ENCODE measurements around the gene MINDY4.

MINDY4 gene

DNA sequence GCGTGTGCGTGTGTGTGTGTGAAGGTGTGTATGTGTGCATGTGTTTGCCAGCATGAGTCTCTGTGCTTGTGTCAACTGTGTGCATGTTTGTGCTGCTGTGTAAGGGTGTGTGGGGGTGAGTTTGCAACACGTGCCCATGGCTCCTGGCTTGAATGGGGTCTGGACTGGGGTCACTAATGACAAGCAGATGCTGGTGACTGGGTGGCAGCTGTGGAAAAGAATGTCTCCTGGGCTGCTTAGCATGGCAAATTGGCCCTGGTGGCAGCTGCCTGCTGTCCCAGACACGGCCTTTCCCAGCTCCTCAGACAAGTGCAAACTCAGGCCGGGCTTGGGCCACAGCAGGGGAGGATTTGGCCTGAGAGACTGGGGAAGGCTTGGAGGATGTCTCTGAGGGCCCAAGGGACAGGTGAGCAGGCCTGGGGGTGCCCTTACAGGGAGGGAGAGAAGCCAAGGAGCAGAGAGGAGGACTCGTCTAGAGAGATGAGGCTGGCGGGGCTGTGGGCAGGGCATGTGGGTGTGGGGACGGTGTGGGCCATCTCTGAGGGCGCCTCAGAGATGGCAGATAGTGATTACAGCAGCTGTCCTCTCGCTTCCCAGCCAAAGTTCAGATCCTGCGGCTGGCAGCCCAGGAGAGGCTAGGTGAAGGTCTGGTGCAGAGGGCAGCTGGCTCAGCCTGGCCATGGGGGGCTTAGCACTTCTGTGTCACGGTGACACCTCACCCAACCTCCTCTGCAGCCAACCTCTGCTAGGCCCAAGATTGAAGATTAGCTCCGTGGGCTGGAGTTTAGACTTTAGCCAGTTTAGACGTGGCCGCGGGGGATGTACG lies 142.0 kb downstream of the MINDY4 start:
- no peak for DNase-seq (ENCODE audit: low read depth in 1 of 2, low spot score in 1 of 2)

DNA sequence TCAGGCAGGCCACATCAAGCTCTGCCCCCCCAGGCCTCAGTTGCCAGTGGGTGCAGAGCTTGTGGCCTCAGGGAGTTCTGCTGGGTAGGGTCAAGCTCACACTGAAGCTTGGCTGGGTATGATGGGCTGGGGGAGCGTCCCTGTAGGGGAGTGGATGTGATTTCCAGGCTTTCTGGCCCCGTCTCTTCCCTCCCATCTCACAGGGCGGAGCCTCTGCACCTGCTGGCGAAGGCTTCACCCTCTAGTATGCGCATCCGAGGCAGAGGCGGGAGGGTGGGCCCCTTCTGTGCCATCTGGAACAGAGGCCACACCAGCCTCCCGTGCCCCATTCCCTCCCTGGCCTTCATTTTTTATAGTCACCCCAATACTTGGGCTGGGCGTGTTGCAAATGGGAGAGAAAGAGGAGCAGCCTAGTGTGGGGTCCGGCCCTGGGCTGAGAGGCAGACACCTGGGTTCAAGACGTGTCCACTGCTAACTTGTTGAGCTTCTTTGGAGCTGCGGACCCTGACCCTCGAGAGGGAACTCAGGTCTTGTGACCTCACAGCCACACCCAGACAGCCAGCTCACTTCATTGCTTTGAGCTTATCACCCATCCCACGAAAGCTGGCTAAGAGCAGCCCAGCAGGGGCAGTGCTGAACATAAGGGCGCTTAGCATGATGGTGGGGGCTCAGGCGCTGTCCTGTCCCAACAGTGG lies 142.8 kb downstream of the MINDY4 start:
- no peak for DNase-seq (ENCODE audit: low read depth in 1 of 2, low spot score in 1 of 2)
- TF ChIP-seq JUND (IDR thresholded peaks at IDR 0.05; ENCODE audit: low read depth), result no peak
- in situ Hi-C loops (cut with HindIII; ENCODE audit: low pct_unique_long_range_greater_than_20kb, low sequenced_read_pairs), result no loop called here

More for the DNA sequence above, 142.0 kb downstream of the MINDY4 start:
- TF ChIP-seq JUND (IDR thresholded peaks at IDR 0.05; ENCODE audit: low read depth), result no peak
- in situ Hi-C loops (cut with HindIII; ENCODE audit: low pct_unique_long_range_greater_than_20kb, low sequenced_read_pairs), result no loop called here

DNA sequence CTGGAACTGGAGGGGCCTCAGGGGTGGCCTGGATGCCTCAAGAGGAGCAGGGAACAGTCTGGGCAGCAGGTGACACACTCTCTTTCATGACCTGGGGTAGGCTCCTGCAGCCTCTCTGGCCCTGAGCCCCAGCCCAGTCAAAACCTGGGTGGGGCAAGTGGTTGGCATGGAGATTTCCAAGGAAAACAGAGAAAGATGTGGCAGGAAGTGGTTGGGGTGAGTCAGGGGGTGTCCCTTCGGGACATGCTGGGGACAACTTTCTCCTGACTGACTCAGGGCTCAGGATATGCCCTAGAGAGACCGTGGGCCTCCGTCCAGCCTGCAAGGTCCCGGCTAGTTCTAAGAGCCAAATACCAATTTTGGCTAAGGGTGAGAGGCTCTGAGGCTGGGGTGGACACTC lies 143.4 kb downstream of the MINDY4 start:
- in situ Hi-C loops (cut with HindIII; ENCODE audit: low pct_unique_long_range_greater_than_20kb, low sequenced_read_pairs), result no loop called here
- DNase-seq (ENCODE audit: low read depth in 1 of 2, low spot score in 1 of 2), result no peak
- no peak for TF ChIP-seq JUND (IDR thresholded peaks at IDR 0.05; ENCODE audit: low read depth)

DNA sequence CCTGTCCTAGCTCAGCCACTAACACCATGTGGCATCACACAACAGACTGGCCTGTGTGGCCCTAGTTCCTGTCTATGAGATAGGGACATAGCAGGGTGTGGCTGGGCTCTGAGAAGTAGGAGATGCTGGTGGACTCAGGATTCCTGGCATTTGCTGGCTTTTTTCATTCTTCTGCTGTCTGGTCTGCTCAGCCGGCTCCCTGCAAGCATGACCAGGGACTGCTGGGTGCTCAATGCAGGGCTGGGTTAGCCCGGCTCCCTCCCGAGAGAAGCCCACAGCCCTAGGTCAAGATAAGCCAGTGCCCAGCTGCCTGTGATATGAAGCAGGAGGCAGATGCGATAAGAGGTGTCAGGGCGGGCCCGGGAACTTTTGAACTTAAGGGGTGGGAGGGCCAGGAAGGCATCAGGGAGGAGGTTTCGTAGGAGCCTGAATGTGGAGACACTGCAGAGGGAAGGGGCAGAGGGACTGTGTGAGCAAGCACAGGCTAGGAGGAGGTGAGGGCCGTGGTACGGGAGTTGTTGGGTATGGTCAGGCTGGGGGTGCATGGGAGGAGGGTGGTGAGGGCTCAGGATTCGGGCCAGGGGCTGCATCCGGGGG lies 143.9 kb downstream of the MINDY4 start:
- in situ Hi-C loops (cut with HindIII; ENCODE audit: low pct_unique_long_range_greater_than_20kb, low sequenced_read_pairs), result no loop called here
- no peak for TF ChIP-seq JUND (IDR thresholded peaks at IDR 0.05; ENCODE audit: low read depth)
- DNase-seq (ENCODE audit: low read depth in 1 of 2, low spot score in 1 of 2), result no peak

DNA sequence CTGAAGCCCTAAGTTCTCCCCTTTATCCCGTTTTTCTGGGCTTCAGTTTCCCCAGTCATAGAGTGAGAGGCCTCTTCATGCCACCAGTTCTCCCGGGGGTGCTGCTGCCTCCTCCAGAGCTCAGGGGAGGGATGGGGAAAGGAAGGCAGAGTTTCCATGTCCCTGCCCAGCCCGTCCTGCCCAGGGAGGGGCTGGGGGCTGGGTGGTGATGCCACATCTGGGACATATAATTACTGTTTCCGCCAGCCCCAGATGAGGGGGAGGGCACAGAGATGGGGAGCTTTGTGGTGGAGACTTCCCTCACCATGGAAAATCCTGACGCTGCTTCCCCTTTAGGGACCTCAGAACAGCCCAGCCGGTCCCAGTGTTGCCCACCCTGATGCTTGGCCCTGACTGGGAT lies 144.5 kb downstream of the MINDY4 start:
- no peak for DNase-seq (ENCODE audit: low read depth in 1 of 2, low spot score in 1 of 2)
- in situ Hi-C loops (cut with HindIII; ENCODE audit: low pct_unique_long_range_greater_than_20kb, low sequenced_read_pairs), result no loop called here

DNA sequence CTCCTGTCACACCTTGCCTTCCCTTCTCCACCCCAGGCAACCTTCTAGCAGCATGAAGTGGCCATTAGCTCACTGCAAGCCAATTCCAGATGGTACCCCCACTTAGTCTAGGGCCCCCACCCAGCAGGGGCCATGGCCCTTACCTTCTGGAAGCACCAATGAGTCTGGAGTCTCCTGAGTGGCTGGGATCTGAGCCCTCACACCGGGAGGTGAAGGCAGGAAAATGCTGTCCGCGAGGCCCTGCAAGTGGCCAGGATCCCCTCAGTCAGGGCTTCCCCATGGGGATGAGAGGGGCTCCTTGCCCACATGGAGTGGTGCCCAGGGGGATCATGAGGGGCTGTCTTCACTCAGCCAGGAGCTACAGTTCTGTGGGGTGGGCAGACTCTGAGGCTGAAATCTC lies 145.0 kb downstream of the MINDY4 start:
- no peak for TF ChIP-seq JUND (IDR thresholded peaks at IDR 0.05; ENCODE audit: low read depth)
- in situ Hi-C loops (cut with HindIII; ENCODE audit: low pct_unique_long_range_greater_than_20kb, low sequenced_read_pairs), result no loop called here
- DNase-seq (ENCODE audit: low read depth in 1 of 2, low spot score in 1 of 2), result no peak

More for the DNA sequence above, 144.5 kb downstream of the MINDY4 start:
- no peak for TF ChIP-seq JUND (IDR thresholded peaks at IDR 0.05; ENCODE audit: low read depth)

DNA sequence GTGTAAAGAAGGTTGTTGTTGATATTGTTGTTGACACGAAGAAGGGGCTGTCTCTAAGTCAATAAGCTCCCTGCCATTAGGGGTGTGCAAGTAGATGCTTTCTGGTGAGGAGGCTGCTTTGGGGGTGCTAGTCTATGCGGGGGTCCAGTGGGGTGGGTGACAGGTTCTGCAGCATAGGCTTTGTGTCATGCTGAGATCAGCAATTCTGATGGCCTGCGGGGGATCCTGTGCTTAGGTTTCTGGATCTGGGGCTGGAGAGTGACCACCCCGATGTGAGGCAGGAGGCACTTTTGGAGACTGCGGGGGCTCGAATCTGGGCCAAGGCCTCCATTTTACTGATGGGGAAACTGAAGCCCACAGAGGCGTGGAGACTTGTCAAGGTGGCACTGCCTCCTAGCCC lies 145.6 kb downstream of the MINDY4 start:
- in situ Hi-C loops (cut with HindIII; ENCODE audit: low pct_unique_long_range_greater_than_20kb, low sequenced_read_pairs), result no loop called here
- no peak for DNase-seq (ENCODE audit: low read depth in 1 of 2, low spot score in 1 of 2)
- no peak for TF ChIP-seq JUND (IDR thresholded peaks at IDR 0.05; ENCODE audit: low read depth)

DNA sequence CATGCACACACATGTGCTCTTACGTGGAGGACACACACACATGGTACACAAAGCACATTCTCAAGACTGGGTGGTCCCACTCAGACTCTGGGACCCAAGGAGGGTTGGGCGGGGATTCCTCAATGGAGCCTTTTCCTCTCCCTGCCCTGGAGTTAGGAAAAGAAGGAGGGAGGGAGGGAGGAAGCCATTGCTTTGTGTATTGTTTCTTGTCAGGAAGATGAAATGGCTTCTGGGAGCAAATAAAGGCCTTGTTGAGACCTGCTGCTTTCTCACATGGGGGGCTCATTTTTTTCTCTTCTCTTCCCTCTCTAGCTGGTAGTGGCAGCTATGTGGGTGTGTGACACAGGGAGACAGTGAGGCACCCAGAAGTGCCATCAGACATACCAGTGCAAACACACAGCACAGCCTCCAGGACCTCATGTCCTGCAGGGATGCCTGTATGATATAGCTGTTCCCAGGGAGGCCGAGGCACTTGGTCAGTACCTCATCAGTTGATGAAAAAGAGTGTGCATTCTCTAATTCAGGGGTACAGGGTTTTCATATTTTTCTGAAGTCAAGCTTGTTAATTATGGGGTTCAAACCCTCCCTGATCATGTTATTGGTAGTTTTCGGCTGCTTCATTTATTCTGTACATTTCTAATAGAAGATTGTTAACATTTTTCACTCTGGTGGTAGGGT lies 146.1 kb downstream of the MINDY4 start:
- no peak for TF ChIP-seq JUND (IDR thresholded peaks at IDR 0.05; ENCODE audit: low read depth)
- in situ Hi-C loops (cut with HindIII; ENCODE audit: low pct_unique_long_range_greater_than_20kb, low sequenced_read_pairs), result no loop called here
- no peak for DNase-seq (ENCODE audit: low read depth in 1 of 2, low spot score in 1 of 2)

DNA sequence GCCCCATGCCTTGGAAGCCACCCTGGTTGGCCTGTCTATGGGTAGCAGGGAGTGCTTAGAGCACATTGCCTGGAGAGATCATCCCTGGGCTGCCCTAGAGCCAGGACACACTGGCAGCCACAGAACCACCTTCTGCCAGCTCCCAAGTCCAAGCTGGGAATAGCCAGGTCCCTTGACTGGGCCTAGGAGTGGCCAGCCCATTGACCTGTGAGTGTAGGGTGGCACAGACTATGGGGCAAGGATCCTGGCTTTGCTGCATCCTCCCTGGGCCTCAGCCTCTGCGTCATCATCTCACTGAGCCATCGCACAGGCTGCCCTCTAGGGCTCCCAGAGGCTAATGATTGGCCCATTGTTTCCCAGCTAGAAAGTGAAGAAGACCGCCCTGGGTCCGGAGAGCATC lies 147.5 kb downstream of the MINDY4 start:
- DNase-seq (ENCODE audit: low read depth in 1 of 2, low spot score in 1 of 2), result no peak
- no peak for TF ChIP-seq JUND (IDR thresholded peaks at IDR 0.05; ENCODE audit: low read depth)
- in situ Hi-C loops (cut with HindIII; ENCODE audit: low pct_unique_long_range_greater_than_20kb, low sequenced_read_pairs), result no loop called here

DNA sequence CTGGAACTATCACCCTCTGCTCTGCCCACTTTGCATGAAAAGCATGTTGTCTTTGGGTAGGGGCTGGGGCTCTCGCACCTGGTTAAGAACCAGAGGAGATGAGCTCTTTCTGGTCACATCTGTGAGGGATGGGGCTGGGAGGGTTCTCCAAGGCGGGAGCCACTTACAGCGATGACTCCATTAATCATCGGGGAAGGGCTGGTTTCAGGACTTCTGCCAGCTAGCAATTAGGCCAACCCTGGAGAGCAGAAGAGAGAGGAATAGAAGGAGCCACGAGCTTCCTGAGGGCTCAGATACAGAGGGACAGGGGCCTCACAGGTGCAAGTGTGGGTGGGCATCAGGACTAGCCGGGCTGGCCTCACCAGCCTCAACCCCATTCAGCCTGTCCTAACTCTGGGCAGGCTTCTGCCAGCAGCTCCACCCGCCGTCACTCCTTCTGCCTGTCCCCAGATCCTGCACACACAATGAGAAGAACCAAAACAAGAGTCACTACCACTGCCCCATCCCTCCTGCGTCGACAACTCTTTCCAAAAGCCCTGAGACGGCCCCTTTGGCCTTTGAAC lies 148.9 kb downstream of the MINDY4 start:
- no peak for TF ChIP-seq JUND (IDR thresholded peaks at IDR 0.05; ENCODE audit: low read depth)
- no peak for DNase-seq (ENCODE audit: low read depth in 1 of 2, low spot score in 1 of 2)
- in situ Hi-C loops (cut with HindIII; ENCODE audit: low pct_unique_long_range_greater_than_20kb, low sequenced_read_pairs), result no loop called here

DNA sequence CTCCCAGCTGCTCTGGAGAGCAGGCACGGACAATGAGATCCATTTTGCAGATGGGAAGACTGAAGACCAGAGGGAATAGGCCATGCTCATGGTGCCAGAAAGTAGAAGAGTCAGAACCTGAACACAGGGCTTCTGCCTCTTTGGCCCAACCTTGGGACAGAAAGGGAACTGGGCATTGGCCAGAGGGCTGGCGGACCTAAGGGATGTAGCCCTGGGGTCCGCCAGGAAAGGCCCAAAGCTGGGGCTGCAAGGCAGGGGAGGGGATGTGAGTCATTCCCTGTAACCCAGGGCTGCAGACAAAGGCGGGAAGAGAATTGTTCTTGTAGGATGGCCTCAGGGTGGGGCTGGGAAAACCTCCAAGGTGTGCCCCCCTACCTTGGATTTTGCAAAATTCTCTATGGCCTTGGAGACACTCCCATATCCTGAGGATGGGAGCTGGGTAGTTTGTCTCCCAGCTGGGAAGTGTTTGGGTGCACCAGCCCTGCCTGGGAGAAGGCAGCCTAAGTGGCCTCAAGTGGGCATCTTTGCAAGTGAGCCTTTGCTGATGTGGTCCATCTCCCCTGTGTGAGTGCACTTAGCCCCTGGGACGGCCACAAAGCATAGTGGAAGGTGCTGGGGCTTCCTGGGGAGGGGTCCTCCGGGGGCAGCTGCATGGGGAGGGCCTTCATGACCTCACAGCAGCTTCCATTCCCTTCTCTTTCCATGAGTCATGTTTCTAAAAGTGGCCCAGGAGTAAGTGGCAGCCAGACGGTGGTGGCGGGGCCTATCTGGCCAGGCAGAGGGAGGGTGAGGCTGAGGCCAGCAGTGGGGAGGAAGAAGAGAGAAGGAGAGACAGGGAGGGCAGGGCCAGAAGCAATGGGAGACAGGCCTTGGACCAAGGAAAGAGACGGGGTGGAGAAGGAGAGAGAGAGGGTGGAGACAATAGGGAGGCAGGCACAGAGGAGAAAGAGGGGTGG lies 149.6 kb downstream of the MINDY4 start:
- in situ Hi-C loops (cut with HindIII; ENCODE audit: low pct_unique_long_range_greater_than_20kb, low sequenced_read_pairs), result no loop called here
- no peak for TF ChIP-seq JUND (IDR thresholded peaks at IDR 0.05; ENCODE audit: low read depth)
- no peak for DNase-seq (ENCODE audit: low read depth in 1 of 2, low spot score in 1 of 2)

All from T47D (cell line).